HG03558 (cell line): Measurements from ENCODE around the gene FLYWCH1.

Source experiments
- ATAC-seq: cut with Tn5 transposase; IDR thresholded peaks from one replicate; pipeline ENCODE4 v1.9.1; 2021; ENCODE audit warnings: moderate number of reproducible peaks; ENCODE audit not compliant: unreplicated experiment; ENCODE audit errors: extremely low read depth

FLYWCH1 gene

DNA sequence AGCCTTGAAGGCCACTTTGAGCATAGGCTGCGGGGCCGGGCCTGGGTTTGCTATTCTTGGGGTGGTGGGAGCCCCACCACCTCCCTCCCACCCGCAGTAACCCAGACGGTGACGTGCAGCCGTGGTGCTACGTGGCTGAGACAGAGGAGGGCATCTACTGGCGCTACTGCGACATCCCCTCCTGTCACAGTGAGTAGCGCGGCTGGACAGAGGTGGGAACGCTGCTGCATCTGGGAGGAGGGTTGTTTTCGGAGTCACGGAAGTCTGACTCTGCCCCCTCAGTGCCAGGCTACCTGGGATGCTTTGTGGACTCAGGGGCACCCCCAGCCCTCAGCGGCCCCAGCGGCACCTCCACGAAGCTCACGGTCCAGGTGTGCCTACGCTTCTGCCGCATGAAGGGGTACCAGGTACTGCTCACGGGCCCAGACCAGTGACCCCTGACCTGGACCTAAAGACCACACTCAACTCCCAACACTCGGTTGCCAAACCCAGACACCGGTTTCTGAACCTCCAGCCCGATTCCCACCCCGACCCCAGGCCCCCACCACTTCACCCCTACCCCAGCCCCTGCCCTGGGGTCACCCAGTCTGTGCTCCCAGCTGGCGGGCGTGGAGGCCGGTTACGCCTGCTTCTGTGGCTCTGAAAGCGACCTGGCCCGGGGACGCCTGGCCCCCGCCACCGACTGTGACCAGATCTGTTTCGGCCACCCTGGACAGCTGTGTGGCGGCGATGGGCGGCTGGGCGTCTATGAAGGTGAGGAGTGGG, 54.5 kb downstream of the FLYWCH1 start:
- no peak for ATAC-seq

DNA sequence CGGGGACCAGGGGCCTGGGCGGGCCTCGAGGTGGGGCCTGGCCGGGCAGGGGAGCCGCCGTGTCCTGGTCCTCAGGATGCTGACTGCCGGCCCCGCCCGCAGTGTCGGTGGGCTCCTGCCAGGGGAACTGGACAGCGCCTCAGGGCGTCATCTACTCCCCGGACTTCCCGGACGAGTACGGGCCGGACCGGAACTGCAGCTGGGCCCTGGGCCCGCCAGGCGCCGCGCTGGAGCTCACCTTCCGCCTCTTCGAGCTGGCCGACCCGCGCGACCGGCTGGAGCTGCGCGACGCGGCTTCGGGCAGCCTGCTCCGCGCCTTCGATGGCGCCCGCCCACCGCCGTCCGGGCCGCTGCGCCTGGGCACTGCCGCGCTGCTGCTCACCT, 55.1 kb downstream of the FLYWCH1 start:
- no peak for ATAC-seq

DNA sequence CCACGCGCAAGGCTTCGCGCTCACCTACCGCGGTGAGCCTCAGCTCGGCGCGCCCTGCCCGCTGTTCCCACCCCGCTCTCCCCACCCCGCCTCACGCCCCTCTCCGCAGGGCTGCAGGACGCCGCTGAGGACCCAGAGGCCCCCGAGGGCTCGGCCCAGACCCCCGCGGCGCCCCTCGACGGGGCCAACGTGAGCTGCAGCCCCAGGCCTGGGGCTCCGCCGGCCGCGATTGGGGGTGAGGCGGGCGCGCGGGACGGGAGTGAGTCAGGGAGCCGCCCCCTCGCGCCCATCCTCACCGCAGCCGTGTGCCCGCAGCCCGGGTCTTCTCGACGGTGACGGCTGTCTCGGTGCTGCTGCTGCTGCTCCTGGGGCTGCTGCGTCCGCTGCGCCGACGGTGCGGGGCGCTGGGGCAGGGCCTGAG, 55.5 kb downstream of the FLYWCH1 start:
- no peak for ATAC-seq

DNA sequence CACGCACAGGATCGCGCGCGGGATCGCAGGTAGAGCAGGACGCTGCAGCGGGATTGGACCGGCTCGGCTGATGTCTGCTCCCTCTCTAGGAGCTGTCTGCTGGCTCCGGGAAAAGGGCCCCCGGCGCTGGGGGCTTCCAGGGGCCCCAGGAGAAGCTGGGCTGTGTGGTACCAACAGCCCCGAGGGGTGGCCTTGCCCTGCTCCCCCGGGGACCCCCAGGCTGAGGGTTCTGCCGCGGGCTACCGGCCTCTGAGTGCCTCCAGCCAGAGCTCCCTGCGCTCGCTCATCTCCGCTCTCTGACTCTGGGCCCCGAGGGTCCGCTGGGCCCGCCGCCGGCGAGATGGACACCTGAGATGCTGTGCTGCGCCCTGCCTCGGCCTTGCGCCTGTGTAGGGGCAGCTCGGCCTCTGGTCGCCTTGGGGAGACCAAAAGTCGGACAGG, 56.0 kb downstream of the FLYWCH1 start:
- no peak for ATAC-seq

DNA sequence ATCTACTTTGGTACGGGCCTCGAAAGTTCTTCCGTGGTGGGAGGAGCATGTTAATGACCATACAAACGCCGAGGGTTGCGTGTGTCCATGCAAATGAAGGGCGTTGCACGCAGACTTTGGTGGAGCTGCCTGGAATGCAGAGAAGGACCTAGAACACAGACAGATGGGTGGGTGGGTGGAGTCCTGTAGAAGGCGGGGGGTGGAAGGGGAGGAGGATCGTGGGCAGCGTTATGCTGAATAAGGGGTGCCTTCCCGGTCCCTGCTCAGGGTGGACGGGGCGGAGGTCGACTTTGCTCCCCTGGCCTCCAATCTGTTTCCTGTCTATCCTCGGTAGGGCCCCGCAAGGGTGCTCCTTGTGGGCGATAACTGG, 56.6 kb downstream of the FLYWCH1 start:
- no peak for ATAC-seq

DNA sequence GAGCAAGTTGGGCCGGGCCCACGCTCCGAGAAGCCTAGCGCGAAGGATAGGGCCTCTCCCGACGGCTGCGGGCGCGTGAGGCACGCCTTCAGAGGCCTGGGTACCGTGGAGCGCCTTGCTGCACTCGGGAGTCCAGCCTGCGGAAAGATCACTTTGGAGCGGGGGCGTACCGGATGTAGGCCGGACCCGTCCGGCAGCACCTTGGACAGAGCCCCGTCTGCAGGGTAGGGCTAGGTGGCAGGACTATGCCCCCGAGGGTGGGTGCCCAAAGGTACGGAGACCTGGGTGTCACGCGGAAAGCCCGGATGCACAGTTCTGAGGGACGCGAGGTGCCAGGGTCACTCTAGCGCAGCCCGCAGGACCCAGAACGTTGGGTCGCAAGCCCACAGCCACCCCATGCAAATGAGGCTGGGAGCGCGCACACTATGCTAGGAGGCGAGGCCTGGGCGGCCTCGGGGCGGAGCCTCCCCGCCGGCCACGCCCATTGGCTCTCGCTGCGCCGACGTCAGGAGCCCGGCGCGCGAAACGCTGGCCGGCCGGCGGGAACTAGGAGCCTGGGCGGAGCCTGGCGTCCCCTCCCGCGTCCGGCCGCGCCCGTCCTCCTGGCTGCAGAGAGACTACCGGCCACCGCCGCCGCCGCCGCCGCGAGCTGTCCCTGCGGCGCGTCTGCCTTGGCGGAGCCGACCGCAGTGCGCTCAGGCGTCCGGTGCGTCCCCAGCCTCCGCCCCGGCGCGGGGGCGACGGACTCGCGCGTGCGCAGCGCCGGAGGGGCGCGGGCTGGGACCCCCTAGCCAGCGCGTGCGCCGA, 57.2 kb downstream of the FLYWCH1 start, which contains the start of gene PAQR4:
TSS of gene PAQR4 (plus strand) at position 611 of the 807 bp plus-strand sequence. CDS start 327 bp downstream, outside the sequence.
- ATAC-seq: peak; percentile 58

DNA sequence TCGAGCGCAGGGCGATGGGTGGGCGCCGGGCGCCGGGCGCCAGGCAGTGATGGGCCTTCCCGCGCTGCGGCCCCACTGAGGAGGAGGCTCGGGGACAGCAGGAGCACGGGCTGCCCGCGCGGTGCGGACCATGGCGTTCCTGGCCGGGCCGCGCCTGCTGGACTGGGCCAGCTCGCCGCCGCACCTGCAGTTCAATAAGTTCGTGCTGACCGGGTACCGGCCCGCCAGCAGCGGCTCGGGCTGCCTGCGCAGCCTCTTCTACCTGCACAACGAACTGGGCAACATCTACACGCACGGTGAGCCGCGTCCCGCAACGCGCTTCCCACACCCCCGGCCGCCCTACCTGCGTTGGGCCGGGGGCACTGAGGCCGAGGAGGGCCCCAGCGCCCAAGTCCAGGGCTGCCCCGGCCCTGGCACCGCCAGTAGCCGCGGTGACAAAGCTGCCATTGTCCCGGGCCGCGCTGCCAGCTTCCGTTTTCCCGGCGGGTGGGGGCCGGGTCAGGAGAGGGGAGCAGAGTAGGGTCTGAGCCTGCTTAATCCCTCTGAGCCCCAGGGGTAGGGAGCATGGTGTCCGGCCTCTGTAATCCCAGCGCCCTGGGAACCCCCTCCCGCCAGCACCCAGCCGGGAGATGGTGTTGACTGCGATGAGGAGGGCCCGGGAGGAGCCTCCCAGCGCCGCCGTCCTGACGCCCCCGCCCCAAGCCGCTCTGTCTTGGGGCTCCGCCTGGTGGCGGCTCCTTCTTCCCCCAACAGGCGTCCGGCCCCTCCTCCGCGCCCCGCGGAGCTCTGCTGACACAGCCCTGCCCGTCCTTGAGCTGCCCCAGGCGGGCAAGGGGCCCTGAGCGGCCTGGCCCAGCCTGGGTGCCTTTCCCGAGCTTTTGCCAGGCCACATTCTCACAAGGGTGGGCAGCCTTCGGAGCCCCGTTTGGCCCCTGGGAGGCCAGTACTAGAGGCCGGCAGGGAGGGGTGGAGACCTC, 58.1 kb downstream of the FLYWCH1 start:
- ATAC-seq: no peak

DNA sequence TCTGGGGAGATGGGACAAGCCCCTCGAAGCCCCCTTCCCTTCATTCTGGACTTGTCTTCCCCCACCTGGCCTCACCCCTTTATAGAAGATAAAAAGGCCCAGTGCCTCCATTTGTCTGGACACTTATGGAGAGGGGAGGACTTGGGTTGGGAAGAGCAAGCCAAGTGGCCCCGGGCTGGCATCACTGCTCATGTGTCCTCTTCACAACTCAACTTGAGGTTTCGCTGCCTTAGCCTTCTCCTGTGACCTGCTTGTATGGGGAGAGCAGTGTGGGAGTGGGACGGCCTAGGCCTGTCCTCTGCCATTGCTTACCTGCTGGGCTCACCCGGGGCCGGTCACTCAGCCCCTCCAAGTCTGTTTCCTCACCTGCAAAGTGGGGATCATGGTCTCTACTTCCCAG, 58.8 kb downstream of the FLYWCH1 start:
- ATAC-seq: no peak

DNA sequence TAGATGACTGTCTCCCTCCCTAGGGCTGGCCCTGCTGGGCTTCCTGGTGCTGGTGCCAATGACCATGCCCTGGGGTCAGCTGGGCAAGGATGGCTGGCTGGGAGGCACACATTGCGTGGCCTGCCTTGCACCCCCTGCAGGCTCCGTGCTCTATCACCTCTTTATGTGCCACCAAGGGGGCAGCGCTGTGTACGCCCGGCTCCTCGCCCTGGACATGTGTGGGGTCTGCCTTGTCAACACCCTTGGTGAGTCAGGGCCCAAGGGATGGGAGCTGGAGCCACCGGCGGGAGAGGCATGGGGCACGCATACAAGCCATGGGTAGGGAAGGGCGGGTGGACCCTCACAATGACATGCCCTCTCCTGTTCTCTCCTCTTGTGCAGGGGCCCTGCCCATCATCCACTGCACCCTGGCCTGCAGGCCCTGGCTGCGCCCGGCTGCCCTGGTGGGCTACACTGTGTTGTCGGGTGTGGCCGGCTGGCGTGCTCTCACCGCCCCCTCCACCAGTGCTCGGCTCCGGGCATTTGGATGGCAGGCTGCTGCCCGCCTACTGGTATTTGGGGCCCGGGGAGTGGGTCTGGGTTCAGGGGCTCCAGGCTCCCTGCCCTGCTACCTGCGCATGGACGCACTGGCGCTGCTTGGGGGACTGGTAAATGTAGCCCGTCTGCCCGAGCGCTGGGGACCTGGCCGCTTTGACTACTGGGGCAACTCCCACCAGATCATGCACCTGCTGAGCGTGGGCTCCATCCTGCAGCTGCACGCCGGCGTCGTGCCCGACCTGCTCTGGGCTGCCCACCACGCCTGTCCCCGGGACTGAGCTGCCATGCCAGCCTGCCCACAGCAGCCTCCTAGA, 59.6 kb downstream of the FLYWCH1 start:
- no peak for ATAC-seq

DNA sequence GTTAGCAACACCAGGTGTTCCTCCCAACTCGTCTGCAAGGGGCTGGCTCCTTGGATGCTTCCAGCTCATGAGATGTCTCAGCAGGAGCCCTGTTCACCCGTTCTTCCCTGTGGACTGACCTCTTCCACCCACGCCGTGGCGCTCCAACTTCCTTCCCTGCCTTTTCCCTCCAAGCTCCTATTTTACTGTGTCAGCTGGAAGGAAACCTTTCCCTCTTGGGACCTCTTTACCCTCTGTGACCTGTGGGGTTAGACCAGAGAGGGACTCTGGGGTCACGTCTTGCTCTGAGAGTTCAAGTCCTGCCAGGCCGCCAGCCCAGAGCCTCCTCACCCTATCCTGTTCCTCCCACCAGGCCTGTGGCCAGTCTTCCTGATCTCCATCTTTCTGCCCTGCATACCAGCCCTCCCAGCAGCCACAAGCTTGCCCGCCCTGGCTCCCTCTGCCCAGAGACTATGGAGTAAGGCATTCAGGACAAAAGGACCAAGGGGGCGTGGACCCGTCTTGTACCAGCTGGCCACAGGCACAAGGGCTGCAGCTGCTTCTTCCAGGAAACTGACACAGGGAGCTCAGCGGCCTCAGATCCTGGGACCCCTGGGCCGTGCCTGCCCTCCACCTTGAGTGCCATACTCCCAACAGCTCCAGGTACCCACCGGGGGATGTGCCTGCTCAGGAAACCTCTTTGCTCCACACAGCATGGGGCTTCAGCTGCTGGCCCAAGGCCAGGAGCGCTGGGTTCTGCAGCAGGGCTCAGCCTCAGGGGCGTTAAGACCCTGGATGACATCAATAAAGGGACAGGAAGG, 60.5 kb downstream of the FLYWCH1 start:
- ATAC-seq: no peak

DNA sequence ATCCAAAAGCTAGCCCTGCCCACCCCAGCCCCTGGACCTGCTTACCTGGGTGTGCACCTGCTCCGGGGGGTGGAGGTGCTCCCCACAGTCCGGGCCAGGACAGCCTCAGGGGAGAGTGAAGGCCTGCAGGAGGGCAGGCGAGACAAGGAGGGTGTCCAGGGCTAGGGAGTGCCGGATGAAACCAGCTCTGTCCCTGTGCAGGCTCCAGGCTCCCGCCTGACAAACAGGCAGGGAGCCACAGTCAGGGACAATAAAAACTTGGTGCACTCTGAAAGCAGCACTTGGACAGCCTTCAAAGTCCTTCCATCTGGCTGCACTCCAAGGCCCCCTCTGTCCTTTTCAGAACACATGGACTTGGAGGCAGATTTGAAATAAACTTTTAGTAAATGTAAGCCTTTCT, 61.4 kb downstream of the FLYWCH1 start:
- no peak for ATAC-seq

DNA sequence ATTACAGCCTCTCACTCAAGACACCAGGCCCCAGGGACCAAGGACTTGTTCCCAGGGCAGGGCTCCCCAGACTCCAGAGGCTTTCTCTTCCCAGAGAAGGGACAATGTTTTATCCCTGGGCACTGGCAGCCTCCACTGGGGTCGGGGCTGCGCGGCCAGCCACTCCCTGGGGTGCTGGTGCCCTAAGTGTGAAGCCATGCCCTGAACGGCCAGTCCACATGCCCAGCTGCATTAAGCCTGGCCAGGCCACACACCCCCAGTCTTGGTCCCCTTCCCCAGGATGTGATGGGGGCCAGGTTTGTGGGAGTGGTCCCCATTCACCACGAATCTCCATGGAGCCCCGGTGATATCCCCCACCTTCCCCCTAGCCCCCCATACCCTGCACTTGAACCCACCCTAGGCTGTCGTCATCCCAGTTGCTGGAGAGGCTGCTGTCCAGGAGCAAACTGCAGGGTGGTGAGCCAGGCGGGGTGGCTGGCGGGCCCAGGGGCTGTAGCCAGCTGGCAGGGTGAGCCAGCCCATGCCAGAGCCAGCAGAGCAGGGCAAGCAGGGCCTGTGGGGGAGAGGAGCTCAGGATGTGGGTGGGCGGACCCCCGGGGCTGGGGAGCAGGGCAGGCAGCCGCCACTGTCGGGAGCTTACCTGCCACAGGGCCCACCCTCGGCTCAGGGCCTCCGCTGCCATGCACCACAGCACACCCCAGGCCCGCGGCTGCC, 62.0 kb downstream of the FLYWCH1 start:
- ATAC-seq: no peak

DNA sequence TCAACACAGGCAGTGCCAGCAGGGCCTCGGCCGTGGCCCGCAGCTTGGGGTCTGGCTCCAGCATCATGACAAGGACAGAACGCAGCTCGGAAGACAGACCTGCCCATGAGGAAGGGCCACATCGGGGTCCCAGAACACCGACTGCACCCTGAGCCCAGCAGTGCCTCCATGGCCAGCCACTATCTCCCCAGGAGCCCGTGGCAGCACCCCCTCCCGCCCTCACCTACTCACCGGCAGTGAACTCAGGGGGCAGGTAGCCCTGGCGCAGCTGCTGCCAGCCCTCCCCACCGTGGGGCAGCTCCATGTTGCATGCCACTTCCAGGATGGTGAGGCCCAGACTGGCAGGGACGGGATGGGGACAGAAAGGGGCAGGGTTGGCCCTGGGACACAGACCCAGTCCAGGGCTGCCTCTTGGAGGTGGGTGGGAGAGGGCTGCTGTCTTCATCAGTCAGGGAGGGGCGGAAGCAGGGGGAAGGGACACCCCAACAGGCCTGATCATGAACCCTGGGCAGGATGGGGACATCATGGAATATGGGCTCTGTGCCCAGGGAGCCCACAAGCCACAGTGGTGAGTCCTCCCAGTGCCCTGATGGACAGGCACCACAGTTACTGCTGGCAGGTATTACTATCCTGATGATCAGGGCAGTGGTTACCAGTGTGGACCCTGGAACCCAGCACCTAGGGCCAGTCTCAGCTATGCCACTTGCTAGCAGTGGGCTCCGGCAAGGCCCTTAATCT, 62.8 kb downstream of the FLYWCH1 start:
- ATAC-seq: no peak

DNA sequence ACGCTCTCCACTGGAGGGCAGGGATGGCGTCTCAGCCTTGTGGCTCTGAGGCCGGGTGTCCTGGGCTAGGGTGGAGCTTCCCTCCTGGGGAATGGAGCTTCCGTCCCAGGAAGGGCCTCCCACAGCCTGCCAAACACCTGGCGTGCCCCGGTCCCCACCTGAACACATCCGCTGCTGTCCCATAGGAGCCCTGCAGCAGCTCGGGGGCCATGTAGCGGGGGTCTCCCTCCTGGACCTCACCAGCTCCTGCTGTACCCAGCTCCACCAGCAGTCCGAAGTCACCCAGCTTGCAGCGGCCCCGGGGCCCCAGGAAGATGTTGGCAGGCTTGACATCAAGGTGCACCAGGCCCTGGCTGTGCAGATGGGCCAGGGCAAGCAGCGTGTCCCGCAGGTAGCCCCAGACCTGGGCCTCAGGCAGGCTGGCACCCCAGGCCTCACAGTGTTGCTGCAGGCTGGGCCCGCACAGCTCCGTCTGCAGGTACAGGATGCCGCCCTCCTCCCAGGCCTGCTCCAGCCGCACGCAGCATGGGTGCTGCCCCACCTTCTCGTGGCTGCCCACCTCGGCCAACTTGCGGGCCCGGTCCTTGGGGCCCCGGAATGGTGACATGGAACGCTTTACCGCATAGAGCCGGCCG, 63.5 kb downstream of the FLYWCH1 start:
- ATAC-seq: no peak

DNA sequence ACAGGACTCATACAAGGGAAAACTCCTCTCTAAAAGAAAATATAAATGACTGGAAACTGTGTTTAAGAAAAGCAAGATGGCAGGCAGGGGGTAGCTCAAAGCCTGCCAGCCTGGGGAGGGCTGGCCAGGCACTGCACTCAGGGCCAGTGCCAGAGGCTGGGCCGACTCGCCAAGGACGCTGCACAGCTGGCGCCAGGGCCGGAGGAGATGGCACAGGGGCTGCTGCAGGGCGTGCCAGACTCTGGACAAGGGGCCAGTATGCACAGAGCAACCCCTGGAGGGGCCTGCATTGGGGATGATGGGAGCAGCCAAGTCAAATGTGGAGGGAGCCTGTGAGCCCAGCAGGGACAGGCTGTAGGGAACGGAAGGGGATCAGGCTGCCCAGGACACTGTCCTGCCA, 64.5 kb downstream of the FLYWCH1 start:
- ATAC-seq: no peak

DNA sequence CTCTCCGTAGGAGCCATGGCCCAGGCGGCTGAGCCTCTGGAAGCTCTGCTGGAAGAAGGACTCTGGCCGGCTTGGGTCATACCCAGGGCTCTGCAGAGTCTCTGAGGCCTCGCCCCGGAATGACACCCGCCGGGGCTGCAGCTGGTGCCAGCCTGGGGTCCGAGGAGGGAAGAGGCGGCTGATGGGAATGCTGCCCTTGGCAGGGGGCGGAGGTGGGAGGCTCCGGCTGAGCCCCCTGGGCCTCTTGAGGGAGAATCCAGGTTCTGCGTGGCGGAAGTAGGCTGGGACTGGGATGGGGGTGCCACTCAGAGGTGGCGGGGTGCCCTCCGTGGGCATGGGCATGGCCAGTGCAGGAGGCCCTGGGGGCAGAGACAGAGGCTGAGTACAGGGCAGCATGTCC, 64.9 kb downstream of the FLYWCH1 start:
- ATAC-seq: no peak

DNA sequence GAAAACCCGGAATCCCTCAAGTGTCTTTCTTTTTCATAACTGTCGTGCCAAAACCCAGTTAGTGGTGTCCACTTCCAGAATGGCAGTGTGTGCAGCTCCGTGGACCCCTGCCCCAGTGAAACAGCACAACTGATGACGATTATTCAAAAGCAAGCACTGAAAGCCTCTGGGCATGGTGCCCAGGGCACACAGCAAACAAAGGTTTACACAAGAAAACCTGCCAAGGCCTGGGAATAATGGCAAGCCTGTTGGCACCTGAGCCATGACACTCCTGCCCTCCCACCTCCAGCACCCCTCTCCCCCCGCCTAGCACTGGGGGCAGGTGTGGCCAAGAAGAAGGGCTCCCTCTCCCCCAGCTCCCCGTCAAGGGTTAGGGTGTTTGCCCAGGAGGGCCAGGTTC, 65.7 kb downstream of the FLYWCH1 start:
- ATAC-seq: no peak
